HG03571 (cell line): ENCODE results near the gene TPSB2.
"Not testable (repeated sequence)": the region's sequence is repeated elsewhere in the genome, so short reads cannot be mapped to it uniquely, and the experiment has no call there.

ENCODE experiments used
- ATAC-seq: cut with Tn5 transposase; IDR thresholded peaks from one replicate; pipeline ENCODE4 v1.9.1; 2021; ENCODE audit not compliant: unreplicated experiment

Gene TPSB2

DNA sequence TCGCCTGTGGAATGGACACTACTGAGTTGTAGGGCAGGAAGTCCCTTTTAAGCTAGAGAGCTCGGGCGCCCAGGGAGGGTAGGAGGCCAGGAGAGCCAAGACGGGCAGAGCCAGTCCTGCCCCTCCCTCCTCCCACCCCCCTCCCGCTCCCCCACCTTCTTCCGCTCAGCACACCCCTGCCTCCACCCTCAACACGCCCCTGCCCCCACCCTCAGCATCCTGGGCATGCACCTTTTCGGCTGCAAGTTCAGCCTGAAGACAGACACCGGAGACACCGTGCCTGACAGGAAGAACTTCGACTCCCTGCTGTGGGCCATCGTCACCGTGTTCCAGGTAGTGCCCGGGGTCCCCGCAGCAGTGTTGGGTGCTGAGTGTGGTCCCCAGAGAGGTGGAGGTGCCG is 23.2 kb downstream of the TPSB2 start:
- no peak for ATAC-seq

DNA sequence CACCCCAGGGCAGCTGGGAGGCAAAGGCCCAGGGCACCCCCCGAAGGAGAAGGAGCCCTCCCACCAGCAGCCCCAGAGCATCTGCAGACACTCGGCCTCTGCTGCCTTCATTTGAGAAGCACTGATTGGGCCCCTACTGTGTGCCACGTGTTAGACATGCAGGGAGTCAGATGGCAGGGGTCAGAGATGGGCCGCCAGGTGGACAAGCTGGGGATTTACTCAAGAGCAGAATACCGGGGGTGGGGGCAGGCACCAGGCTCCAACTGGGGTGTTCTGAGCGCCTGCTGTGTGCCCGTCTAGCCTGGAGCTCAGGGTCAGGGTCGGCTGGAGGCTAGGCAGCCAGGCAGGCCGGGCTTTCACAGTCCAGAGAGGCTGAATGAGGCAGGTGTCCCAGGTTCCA is 23.7 kb downstream of the TPSB2 start:
- ATAC-seq, result no peak

DNA sequence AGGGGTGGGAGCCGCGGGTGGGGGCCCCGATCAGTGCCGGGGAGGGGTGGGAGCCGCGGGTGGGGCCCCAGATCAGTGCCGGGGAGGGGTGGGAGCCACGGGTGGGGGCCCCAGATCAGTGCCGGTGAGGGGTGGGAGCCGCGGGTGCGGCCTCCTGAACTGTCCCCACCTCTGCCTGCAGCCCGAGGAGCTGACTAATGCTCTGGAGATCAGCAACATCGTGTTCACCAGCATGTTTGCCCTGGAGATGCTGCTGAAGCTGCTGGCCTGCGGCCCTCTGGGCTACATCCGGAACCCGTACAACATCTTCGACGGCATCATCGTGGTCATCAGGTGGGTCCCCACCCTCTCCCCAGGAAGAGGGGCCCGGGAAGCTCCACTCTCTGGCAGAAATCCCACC is 25.1 kb downstream of the TPSB2 start:
- no peak for ATAC-seq

DNA sequence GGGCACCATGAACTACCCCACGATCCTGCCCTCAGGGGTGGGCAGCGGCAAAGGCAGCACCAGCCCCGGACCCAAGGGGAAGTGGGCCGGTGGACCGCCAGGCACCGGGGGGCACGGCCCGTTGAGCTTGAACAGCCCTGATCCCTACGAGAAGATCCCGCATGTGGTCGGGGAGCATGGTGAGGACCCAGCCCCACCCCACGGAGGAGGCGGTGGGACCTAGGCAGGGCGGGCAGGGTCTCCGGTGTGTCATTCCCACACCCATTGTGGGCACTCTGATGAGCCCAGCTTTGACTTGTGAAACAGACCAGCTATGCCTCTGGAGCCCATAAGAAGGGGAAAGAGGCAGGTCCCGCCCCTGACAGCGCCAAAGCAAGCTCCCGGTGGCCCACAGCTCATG is 27.7 kb downstream of the TPSB2 start:
- no peak for ATAC-seq

DNA sequence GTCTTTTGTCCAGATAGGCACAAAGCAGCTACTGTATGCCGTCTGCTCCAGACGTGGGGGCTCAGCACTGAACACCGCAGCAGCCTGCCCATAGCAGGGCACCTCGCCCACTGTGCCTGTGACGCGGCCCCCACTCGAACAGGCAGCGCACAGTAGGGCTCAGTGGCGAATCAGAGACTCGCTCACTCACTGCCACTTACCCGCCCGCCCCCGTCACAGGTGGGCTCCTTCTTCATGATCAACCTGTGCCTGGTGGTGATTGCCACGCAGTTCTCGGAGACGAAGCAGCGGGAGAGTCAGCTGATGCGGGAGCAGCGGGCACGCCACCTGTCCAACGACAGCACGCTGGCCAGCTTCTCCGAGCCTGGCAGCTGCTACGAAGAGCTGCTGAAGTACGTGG is 28.5 kb downstream of the TPSB2 start:
- ATAC-seq, result no peak

DNA sequence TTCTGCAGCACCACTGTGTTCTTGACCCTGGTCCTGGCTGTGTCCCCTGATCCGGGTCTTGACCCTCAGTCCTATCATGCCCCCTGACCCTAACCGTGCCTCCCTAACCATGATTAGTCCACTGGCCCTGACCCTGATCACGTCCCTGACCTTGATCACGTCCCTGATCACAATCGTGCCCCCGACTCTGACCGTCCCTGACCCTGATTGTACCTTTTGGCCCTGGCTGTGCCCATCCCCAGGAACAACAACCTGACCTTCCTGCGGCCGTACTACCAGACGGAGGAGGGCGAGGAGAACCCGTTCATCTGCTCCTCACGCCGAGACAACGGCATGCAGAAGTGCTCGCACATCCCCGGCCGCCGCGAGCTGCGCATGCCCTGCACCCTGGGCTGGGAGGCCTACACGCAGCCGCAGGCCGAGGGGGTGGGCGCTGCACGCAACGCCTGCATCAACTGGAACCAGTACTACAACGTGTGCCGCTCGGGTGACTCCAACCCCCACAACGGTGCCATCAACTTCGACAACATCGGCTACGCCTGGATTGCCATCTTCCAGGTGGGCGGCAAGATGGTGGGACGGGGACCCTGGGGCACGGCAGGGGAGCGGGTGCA is 29.9 kb downstream of the TPSB2 start:
- no peak for ATAC-seq

DNA sequence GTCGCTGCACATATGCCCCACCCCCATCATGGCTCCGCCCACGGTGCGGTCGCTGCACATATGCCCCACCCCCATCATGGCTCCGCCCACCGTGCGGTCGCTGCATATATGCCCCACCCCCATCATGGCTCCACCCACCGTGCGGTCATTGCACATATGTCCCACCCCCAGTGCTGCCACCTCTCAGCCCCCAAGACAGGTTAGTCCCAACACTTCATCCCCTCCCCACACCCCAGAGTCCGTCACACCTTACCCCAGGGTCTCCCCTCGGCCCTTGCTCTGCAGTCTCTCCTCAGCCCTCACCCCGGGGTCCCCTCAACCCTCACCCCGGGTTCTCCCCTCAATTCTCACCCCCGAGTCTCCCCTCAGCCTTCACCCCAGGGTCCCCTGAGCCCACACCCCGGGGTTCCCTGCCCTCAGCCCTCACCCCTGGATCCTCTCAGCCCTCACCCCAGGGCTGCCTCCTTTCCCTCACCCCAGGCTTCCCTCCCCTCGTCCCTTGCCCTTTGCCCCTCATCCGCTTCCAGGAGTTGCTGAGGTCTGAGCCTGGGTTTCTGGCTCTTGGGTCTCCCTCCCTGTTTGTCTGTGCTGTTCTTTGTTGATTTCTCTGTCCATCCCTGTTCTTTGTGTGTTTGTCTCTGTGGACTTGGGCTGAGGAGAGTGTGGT is 30.5 kb downstream of the TPSB2 start:
- no peak for ATAC-seq

DNA sequence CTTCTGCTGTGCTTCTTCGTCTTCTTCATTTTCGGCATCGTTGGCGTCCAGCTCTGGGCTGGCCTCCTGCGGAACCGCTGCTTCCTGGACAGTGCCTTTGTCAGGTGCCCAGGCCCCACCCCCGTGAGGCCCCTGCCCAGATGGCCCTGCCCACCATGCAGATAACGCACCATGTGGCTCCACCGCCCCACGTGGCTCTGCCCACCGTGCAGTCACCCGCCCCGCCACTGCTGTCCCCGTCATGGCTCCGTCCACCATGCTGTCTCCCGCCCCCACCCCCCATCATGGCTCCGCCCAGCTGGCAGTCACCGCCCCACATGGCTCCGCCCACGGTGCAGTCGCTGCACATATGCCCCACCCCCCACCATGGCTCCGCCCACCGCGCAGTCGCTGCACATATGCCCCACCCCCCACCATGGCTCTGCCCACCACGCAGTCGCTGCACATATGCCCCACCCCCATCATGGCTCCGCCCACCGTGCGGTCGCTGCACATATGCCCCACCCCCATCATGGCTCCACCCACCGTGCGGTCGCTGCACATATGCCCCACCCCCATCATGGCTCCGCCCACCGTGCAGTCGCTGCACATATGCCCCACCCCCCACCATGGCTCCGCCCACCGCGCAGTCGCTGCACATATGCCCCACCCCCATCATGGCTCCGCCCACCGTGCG is 31.2 kb downstream of the TPSB2 start:
- not testable (repeated sequence) for ATAC-seq

DNA sequence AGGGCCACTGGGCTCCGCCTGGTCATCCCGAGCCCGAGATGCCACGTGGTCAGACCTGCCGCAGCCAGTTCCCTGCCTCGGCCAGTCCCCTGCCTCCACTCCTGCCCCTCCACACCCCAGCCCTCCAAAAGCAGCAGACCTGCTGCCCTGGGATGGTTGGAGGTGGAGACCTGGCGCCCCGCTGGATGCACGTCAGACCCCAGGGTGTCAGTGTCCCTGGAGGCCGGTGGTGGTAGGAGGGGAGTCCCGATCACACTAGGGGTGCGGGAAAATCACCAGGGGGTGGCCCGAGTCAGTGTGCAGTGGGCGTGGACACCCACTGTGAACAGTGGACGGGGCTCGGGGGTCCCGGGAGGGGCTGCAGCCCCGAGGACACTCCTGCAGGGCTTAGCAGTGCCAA is 31.8 kb downstream of the TPSB2 start:
- ATAC-seq, result no peak

DNA sequence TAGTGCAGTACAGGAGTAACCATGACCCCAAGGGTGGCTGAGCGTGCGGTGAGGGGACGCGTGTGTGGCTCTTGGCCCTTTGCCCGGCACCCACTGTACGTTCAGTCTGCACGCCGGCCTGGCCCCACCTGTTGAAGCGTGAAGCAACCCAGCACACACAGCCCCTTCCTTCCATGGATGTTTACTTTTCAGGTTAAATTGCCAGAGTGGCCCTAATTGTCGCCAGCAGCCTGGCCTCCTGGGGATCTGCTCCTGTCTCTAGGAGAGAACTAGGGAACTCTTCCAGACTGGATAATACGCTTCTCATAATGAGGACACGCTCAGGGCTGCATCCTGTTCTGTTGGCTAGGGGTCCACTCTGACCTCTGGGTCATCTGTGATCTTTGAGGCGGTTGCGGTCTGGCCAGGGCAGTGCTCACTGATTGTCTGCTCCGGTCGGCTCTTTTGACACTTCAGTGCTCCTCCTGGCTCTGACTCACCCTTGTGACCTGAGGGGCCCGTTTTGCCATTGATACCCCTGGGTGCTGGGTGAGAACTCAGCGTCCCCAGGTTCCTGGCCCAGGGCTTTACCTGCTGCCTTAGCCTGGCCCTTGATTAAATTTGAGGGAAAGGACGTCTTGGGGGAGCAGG is 32.6 kb downstream of the TPSB2 start:
- no peak for ATAC-seq

DNA sequence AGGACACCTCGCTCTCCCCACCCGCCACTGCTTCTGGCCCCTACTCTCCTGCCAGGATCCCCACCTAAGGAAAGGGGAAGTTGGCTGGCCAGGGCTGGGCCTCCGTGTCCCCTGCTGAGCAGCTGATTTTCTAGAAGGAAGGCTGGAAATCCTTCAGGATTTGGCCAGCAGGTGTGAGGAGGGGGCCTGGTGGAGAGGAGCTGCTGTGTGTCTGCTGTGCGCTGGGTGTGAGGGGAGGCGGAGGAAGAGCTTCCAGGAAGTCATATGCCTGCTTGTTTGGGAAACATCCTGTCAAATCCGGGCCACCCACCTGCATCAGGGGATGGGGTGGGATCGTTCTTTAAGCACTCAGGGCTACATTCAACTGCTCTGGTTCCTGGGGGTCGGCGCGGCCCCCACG is 33.5 kb downstream of the TPSB2 start:
- no peak for ATAC-seq

DNA sequence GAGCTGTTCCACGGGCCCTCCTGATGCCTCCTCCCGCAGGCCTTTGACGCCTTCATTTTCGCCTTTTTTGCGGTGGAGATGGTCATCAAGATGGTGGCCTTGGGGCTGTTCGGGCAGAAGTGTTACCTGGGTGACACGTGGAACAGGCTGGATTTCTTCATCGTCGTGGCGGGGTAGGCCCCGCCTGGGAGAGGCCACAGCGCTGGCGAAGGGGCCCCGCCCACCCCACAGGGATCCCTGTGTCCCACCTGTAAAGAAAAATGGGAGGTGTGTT is 34.7 kb downstream of the TPSB2 start:
- no peak for ATAC-seq

DNA sequence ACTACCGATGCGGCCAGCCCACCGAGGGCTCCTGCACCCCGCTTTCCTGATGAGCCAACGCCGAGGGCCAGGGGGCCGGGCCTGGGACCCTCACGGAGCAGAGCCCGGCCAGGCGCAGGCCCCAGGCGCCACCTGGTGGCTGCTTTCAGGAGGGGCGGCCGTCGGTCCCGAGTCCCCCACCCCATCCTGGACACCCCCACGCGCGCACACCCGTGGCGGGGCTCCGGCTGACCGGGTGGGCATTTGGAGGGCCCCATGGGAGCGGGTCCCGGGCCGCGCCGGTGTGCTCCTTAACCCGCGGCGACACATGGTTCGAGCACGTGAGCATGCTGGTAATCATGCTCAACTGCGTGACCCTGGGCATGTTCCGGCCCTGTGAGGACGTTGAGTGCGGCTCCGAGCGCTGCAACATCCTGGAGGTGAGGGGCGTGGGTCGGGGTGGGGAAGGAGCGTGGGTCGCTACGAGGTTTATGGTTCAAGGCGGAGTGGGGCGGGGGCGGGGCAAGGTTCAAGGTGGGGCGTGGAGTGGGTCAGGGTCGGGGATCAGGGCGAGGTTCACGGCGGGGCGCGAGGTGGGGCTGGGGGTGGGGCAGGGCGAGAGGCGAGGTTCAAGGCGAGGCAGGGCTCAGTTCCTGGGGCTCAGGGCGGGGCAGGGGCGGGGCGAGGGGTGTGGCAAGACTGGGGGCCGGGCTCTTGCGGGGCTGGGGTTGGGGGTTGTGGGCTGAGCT is 35.2 kb downstream of the TPSB2 start:
- ATAC-seq, result no peak

DNA sequence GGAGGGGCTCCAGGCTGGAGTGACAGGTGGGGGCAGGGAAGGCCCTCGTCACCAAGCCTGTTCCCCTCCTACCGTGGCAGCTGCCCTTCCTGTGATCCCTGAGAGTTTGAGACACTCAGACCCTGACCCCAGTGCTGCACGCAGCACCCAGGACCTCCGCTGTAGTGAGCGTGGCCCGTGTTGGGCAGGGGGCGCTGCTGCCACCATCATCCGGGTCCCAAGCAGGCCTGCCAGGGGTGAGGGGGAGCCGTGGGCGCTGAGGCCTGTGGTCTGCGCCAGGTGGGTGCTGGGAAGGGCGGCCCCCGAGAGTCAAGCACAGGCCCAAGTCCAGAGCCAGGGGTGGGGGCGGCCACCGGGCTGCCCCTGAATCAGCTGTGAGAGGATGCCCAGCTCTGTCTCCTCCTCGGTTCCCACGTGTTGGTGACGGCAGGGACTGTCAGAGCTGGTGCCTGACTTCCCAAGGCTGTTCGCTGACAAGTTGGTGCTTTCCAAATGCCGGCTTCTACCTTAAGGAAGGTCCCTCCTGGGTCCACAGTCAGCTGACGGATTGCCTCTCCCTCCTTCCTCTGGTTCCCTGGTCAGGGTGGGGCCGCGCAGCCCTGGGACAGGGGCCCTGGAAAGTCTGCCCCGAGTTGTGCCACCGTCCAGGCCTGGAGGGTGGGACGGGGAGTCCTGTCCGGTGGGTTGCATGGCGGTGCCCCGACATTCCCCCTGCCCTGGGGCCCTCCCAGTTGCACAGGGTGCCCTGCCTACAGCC is 36.0 kb downstream of the TPSB2 start:
- ATAC-seq, result no peak

DNA sequence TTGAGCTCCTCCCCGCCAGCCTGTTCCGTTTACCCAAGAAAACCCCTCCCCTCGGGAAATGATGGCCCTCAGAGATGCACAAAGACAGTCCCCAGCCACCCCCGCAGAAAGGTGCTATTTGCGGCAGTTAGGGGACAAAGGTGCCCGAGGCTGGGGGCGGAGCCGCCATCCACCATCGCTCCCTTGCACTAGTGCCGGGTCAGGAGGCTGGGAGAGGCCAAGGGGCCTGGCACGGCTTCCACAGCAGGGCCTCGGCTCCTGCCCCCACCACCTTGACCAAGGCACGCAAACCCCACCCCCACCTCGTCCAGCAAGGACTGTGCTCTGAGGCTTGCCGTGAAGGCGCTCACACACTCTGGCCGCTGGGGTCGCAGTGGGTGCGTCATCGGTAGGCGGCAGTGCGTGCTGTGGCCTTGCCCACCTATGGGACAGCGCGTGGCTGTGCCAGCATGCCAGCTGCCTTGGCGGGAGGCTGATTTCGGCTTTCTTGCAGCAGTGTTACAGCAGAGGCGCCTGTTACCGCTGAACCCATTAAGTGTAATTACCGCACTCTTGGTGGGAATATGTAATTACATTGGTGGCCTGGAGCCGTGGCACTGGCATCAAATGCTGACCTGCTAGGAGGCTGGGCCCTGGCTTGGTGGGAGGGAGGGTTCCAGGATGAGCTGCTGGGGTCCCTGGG is 36.7 kb downstream of the TPSB2 start:
- no peak for ATAC-seq

DNA sequence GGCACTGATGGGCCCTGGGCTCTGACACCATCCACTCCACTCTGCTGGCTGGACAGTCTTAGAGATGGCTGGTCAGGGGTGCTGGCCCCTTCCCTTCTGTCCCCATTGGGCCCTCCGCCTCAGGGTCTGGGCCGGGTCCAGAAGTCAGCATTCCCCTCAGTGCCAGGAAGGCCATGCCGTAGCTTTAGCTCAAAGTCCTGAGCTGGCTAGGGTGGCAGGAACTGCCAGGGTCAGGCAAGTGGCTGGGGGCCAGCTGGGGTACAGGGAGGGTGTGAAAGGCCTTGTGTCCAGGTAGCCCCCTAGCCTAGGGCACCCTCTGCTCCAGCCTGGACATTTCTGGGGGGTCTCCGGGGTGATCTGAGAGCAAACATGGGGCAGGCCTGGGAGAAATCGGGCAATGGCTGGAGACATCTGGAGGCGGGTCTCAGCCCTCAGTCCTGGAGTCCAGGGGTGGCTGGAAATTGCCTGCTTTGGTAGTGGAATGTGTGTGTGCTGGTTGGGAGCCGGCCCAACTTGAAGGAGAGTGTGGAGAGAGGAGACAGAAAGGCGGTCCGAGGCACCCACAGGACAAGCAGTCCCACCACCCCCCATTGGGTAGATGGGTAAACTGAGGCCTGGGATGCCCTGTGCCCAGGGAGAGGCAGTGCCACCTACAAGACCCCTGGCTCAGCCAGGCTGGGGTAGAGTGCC is 37.5 kb downstream of the TPSB2 start:
- no peak for ATAC-seq

DNA sequence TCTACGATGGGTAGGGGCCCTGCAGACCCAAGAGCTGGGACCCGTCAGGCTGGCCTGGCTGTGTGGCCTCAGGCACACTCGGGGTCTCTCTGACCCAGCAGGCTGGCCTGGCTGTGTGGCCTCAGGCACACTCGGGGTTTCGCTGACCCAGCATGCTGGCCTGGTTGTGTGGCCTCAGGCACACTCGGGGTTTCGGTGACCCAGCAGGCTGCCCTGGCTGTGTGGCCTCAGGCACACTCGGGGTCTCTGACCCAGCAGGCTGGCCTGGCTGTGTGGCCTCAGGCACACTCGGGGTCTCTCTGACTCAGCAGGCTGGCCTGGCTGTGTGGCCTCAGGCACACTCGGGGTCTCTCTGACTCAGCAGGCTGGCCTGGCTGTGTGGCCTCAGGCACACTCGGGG is 39.2 kb downstream of the TPSB2 start:
- not testable (repeated sequence) for ATAC-seq

DNA sequence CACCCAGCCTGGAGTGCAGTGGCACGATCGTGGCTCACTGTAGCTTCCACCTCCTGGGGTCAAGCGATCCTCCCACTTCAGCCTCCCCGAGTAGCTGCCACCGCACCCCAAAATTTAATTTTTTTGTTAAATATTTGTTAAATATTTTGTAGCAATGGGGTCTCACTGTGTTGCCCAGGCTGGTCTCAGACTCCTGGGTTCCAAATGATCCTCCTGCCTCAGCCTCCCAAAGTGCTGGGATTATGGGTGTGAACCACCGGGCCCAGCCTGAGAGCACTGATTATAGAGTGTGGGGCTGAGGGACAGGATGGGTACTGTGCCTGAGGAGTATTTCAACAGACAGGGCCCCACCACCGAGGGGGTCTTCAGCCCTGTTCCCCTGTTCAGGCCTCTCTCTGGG is 40.5 kb downstream of the TPSB2 start:
- ATAC-seq, result no peak

DNA sequence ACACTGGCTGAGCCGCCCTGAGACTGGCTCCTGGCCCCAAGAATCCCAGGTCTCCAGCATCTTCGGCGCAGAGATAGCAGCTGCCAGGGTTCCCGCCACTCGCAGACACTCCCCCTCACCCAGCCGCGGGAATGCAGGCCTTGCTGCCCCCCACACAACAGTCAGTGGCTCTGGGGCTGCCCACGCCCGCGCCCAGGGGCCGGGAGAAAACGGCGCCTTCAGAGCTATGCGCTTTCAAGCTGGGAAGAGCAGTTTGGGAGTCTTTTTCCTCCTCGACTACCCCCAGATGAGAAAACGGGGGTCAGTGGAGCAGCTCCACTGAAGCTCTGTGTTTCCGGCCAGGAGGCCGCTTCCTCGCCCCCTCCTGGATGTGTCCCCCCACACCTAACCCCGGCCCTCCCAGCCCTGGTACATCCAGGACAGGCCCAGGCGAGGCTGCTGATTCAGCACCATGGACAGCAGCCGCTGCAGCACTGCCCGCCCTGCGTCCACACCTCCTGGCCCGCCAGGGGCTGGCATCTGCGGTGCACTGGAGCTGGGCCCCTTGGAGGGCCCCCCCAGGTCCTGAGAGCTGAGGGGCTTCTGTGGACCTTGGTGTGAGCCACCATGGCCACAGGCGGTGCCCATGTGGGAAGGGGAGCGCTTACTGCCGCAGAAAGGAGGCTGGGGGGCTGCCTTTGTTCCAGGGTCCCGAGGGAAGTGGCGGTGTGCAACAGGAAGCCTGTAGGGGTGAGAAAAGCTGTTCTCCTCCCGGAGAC is 41.4 kb downstream of the TPSB2 start:
- ATAC-seq, result no peak
